Activated CD4-positive, CD25-positive, alpha-beta regulatory T cell treated with anti-CD3 and anti-CD28 coated beads, Interleukin-2, amount 50 U/mL, for 72 hours (primary cell): ENCODE measurements around the gene CAMK2A.

Experiments
- DNase-seq: peaks from one replicate; pipeline ENCODE4 v3.0.0; 2021

CAMK2A gene

DNA sequence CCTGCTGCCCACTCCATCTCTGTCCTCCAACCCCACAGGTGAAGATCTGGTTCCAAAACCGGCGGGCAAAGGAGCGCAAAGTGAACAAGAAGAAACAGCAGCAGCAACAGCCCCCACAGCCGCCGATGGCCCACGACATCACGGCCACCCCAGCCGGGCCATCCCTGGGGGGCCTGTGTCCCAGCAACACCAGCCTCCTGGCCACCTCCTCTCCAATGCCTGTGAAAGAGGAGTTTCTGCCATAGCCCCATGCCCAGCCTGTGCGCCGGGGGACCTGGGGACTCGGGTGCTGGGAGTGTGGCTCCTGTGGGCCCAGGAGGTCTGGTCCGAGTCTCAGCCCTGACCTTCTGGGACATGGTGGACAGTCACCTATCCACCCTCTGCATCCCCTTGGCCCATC, 106.1 kb downstream of the CAMK2A start:
- DNase-seq = no peak

DNA sequence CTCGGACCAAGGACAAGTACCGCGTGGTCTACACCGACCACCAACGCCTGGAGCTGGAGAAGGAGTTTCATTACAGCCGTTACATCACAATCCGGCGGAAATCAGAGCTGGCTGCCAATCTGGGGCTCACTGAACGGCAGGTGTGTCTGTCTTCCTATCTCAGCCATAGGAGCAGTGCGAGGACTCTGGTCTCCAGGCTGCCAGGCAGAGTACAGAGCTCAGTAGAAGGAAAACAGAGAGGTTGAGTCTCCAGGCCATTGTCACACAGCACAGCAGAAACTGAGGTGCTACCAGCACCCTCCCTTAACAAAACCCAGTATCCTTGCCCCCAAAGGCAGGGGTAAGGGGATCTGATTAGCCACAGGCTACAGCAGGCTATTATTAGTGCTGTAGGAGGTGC, 106.8 kb downstream of the CAMK2A start:
- DNase-seq = no peak

DNA sequence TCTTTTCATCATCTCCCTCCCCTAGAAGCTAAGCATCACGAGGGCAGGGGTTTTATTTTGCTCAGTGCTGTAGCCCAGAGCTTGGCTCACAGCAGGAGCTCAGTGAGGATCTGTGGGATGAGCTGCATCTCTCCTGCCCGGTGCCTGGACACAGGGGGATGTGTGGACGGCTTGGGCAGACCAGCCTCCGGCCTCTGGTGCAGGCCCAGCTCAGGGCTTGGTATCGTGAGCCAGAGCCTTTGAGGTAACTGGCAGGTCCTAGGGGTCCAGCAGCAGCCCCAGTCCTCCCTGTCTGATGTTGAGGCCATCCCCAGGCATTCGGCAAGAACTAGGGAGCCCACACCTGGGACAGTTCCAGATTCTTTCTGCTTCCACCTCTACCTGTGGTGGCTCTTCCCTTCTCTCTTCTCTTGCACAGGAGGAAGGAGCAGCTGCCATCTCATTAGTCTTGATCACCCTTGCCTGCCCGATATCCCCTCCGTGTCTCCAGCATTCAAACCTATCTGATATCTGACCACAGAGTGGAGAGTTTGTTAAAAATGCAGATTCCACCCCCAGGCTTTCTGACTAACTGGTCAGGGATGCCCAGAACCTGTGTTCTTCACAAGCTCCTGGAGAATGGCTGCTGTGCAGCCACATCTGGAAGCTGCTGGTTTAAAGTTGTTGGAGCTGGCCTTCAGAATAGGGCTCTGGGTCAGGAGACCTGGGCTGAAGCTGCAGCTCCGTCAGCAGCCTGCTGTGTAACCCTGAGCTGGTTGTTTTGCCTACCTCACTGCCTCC, 107.6 kb downstream of the CAMK2A start:
- DNase-seq = no peak

DNA sequence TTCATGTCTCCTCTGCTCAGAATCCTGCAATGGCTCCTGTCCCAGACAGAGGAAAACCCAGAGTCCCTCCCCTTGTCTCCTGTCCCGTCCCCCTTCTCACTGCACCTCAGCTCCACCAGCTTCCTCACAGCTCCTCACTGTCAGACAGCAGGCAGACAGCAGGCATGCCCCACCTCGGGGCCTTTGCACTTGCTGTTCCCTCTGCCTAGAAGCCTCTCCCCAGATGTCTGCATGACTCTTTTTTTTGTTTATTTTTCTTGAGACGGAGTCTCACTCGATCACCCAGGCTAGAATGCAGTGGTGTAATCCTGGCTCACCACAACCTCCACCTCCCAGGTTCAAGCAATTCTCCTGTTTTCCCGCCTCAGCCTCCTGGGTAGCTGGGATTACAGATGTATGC, 108.5 kb downstream of the CAMK2A start:
- DNase-seq = no peak

DNA sequence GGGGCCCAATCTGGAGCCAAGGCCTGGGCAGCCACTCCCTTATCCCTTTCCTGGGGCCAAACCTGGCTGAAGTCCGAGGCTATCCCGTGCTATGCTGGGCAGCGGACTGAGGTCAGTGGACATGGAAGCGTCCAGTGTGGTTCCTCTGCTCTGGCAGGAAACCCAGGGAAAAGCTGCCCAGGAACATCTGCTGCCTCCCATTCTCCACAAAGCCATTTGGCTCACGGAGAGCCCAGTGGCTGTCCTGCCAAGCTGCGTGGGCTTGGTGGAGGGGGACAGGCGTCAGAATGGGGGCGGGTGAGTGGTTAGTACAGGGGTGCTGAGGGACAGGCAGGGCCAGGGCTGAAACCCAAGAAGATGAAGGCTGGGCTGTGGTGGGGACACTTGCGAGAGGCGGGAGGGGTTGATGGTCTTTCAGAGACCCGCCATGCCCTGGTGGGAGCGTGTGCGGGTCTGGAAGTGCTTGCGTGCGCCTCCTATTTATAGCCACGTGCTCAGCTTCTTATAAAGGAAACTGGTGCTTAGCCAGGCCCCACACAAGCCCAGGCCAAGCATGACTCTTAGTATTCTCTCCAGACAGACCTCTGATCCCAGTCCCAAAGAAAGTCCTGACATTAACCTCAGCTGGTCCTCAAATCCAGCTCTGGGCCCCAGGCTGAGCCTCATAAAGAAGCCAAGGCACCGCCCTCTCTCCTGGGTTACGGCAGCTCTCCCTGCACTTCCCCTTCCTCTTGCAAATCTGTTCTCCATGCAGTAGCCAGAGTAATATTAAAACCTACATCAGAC, 109.1 kb downstream of the CAMK2A start:
- no peak for DNase-seq

DNA sequence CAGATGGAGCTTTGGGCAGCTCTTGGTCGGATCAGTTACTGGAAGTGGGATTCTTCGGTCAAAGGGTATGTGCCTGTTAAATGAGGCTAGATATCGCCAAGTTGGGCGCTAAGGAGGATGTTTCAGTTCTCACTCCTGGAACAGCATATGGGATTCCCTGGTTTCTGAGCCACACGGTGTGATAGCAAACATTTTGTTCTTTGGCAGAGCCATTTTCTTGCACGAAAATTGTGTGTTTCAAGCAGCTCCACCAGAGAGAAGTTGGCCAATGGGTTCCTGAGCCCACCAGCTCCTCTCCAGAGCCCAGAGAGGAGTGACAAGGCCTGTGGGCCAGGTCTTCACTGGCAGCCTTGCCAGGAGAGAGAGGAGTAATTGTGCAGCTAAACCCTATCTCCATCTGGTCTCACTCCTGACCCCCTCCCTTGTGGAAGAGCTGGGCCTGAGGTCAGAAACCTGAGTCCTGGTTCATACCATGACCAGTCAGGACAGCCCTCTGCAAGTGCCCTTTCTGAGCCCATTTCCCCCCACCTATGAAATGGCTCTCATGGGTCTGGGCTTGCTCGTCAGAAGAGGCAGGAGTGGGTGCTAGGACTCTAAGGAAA, 110.5 kb downstream of the CAMK2A start:
- DNase-seq = no peak

DNA sequence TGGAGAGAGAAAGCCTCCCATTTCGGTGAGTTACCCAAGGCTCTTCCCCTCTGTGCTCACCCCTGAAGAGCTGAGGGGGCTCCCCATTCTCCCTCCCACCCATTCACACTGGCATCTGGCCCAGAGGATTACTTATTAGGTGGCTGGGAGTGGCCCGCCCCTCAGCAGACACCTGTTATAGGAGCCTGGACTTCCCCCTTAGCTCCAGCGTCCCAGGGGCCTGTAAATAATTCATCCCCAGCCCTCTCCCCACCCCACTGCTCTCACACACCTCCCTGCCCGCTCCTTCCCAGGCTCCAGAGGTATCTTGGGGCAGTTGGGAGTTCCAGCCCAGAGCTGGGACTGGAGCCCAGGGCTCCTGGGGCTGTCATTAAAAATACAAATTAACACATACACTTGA, 111.3 kb downstream of the CAMK2A start:
- no peak for DNase-seq

DNA sequence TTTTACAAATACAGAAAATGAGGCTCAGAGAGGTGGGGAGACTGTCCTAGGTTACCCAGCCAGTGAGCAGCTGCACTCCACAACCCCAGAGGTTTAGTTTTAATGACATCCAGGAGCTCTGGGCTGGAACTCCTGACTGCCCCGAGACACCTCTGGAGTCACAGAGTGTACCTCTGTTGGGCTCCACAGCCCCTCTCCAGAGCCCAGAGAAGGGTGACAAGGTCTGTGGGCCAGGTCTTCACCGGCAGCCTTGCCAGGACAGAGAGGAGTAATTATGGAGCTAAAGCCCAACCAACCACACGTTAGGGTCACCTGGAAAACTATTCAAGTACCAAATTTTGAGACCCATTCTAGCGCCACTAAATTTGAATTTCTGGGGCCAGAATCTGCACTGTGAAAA, 111.9 kb downstream of the CAMK2A start:
- DNase-seq = no peak

DNA sequence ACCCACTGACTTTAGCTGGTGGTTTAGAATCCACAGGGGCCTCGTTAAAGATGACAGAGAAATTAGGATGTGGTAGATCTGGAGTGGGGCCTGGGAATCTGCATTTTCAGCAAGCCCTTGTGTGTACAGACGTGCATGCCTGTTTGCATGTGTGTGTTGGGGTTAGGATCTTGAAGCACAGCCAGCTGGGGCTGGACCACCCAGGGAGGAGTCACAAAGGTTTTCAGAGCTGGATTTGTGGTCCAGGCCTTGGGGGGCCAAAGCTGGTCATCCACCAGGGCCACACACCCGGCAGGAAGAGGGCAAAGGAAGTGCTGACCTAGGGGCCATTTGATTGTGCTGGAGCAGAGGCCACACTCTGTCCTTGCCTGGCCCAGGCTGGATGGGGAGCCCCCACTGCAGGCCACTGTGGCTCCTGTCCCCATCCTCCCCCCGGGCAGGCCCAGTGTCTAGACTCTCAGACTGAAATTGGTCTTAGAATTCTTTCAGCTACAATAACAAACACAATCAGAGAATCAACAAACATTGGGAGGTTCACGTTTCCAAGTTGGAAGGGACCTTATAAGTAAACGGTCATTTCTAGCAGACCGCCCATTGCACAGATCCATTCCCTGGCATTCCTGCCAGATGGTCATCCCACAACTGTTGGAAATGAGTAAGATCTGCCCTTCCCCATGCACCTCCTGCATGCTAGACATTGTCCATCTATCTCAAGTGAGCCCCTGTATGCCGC, 112.7 kb downstream of the CAMK2A start:
- no peak for DNase-seq

DNA sequence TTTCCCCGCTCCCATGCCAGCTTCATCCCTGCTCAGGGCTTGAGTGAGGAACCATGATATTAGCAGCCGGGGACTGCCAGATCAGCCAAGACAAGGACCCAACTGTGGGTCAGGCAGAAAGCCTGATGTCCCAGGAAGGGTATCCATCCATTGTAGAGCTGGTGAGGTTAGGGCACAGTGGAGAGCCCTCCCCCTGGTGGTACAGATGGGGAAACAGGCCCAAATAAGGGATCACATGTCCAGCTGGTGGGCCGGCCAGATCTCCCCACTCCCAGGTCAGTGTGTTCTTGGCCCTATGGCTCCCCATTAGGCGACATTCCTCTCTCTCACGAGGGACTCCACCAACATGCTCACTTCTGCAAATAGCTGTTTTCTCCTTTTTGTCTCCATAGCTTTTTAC, 114.0 kb downstream of the CAMK2A start:
- no peak for DNase-seq

DNA sequence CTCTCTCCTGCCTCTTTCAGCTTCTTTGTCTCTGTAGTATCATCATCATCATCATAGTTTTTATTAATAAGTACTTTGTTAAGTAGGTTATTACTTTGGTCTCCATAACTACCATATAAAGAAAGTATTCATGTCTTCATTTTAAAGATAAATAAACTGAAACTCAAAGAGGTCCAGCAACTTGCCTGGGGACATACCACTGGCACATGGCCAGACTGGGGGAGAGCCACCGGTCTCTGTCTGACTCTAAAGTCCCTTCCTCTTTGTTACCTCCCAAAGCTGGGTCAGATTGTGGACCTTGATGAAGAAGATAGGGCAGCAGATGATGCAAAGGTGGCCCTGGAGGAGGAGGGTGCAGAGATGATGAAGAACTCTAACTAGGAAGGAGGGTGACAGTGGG, 114.5 kb downstream of the CAMK2A start:
- DNase-seq = no peak

DNA sequence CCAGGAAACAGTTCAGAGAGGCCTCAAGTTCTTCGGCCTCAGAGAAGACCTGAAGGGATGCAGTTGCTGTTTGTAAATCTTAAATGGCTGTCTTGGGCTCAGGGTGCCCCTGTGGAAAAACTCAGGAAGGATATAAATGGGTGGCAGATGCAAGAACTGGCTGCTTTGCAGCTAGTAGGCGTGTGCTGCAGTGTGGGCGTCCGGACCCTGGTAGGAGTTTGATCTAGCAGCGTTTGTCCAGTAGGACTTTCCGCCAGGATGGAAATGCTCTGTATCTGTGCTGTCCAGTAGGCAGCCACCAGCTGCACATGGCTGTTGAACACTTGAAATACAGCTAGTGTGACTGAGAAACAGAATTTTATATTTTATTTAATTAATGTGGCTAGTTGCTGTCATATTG, 115.3 kb downstream of the CAMK2A start:
- DNase-seq = no peak

DNA sequence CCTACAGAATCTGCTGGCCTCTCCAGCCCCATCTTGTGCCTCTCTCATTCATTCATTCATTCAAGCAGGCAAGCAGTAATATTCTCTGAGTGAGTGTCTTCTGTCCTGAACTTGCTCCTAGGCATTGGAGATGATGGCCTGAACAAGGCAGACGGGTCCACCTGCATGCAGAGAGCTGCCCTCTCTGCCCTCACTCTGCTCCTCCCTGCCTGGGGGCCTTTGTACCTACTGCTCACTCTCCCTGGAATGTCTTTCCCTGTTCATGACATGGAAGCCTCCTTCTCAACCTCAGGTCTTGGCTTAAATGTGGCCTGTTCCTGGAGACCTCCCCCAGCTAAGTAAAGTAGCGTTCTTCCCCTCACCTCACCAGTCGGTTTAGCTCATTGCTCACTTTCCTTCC, 116.4 kb downstream of the CAMK2A start:
- no peak for DNase-seq

DNA sequence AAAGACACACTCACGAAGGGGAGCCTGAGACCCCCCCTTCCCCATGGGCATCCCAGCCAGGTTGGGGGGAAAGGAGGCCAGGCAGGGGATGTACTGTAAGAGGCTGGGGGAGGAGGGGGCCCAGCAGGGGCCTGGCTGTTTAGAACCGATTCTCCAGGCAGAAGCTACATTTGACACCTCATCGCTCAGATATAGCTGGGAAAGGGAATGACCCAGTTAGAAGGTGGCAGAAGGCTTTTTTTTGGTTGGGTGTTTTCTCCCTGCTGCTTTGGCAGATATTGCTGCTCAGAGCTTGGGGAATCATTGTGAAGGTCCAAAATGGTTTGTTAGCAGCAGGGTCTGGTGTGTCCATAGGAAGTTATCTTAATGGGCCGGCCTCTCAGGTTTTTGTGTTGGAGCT, 117.0 kb downstream of the CAMK2A start:
- no peak for DNase-seq

DNA sequence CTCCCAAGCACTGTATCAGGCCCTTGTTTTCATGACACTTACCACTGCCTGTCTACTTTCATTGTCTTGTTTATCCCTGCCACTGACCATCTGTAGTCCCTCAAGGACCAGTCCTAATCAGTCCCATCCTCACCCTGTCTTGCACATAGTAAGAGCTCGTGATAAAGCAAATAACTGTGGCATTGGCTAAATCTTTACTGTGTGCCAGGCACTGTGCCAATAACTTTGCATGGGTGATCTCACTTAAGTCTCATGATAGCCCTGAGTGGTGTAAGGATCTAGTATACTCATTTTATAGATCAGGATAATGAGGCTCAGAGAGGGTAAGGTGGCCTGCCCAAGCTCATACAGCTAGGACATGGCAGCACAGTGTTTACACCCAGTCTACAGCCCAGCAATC, 117.4 kb downstream of the CAMK2A start:
- no peak for DNase-seq
